Stimulated activated CD4-positive, alpha-beta T cell treated with anti-CD3 and anti-CD28 coated beads, Interleukin-1b, Interleukin-23, amount 100 ng/mL, for 4 hours (primary cell): ENCODE results near the gene LIMA1.
A peak's percentile ranks its signal among the peaks of the same experiment; 100 is the strongest.

Experiments
- DNase-seq, 2 donors: peaks; one replicate each; pipeline ENCODE4 v3.0.0-alpha.2; 2020; ENCODE audit warnings: low read depth in 2 of 2

Gene LIMA1

GRCh38 chr12:50218386-50218785, 64.9 kb downstream of the LIMA1 start:
- no peak for DNase-seq

DNA sequence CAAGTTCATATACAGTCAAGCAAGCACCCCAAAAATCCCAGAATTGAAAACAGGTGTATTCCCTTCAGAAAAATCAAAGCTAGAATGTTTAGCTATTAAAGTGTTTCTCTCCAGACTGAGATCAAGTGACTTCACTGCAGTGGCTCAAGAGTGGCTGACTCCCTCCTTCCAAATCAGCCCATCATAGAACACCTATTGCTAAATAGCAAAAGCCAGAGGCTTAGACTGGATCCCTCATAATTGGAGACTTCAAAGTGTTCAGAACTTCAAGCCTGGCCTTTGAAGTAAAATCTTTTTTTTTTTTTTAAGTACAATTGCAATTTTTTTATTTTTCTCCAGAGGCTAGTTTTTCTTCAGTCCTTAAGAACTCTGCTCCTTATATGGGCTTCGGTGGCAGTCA, 66.1 kb downstream of the LIMA1 start:
- no peak for DNase-seq

DNA sequence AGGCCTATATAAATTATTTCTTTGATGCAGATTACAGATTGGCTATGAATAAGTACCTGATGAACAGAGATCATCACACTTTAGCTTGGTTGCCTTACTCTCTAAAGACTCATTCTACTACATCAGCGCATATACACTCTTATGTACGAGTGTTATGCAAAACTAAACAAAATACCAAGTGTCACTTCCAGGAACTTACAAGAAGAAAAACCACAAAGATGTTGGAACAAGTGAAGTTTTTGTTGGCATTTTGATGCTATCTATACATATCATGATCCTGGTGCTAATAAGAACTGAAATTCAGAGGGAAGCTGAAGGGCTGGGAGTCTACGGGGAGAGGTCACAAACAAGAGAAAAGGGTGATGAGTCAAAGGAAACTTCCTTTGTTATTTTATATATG, 68.3 kb downstream of the LIMA1 start:
- no peak for DNase-seq

GRCh38 chr12:50214018-50214417, 69.3 kb downstream of the LIMA1 start:
- no peak for DNase-seq

DNA sequence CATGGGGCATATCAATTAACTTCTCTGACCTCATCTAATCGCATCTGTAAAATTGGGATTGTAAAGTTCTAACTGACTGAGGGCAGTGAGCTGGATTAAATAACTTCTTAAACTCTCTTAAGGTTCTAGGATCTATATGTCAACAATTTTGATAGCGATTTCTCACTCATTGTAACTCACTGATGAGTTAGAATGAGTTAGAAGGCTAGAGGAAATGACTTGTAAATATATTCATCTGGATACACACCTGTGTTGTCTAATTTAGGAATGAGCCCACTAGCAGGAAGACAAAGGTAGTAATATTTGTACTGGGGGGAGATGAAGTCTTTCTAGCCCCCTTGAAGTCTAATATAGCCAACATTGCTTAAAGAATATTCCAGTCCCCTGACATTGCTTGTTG, 69.9 kb downstream of the LIMA1 start:
- no peak for DNase-seq

GRCh38 chr12:50212071-50212467, 71.3 kb downstream of the LIMA1 start:
- DNase-seq, result no peak

GRCh38 chr12:50211392-50212070, 71.8 kb downstream of the LIMA1 start:
- no peak for DNase-seq

DNA sequence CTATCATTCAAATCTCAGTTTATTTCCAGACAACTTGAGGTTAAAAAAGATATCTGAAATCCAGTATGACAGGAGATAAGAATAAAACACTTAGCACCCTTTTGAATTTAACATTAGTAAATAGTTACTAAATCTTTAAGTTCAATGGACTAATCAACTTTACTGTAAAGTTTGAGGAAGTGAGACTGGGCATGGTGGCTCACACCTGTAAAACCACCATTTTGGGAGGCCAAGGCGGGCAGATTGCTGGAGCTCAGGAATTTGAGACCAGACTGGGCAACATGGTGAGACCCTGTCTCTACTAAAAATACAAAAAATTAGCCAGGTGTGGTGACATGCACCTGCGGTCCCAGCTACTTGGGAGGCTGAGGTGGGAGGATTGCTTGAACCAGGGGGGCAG, 75.9 kb downstream of the LIMA1 start:
- DNase-seq, result no peak

DNA sequence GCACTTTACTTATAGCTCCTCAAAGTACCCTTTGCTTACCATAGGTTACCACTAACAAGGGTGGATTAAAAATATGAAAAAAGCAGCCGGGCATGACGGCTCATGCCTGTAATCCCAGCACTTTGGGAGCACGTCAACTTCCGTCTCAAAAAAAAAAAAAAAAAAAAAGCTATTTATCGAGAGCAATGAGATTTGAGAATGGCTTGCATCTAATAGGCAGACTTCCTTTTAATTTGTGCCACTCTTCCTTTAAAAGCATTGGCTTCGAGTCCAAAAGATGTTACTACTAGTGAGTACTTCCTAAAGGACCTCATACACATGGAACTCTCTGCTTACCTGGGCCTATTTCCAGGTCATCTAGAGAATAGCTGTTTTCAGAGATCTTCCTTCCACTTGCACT, 77.7 kb downstream of the LIMA1 start:
- no peak for DNase-seq

- no peak for DNase-seq
Measured at GRCh38 chr12:50203691-50204090, 79.6 kb downstream of the LIMA1 start.

DNA sequence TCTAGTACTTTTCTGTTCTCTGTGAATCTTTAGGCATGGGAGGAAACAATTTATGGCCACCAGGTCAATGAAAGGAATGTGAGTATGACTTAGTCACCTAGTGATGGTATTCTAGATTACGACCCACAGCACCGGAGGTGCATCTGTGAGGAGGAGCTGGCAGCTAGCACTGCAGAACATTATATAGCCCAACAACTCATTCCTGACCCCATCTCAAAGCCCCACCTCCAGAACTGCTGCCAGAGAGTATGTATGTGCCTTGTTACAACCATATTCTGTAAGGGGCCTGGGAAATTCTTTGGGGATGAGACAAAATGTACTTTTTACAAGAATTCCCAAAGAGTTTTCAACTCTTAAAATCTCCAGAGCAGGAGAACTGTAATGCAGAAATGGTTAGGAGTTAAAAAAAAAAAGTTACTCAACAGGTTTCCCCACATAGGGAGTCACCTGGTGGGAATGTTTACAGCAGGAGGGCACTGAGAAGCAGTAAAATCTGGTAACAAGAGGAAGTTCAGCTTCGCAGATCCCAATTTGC, 81.3 kb downstream of the LIMA1 start:
- DNase-seq, result no peak

DNA sequence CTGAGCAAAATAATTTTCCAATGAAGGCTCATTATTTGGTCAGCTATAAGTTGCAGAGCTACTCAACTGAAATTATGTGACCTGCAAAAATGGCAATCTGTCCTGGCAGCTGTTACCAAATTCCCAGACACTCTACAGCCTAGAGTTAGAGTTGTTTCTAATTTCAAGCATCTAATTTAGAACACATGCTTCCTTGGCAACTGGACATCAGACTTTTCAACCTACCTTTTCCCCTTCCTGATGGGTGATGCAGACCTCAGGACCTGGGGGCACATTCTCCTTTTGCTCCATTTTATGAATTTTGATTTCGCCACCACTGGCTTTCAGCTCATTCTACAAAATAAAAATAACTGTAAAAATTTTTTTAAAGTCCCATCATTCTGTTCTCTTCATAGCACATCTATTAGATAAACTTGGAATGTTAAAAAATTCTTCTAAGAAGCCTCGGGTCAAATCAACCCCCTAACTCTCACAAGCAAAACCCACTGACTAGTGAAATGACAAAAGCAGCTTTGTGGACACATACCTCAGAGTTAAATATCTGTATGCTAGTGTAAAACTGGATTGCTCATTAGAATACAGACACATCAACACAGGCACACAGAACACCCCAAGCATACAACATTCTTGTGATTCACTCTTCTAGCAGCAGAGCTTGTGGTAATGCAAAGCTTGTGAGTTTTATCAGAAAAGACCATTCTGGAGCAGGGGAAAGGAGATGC, 82.6 kb downstream of the LIMA1 start:
- DNase-seq, result no peak

DNA sequence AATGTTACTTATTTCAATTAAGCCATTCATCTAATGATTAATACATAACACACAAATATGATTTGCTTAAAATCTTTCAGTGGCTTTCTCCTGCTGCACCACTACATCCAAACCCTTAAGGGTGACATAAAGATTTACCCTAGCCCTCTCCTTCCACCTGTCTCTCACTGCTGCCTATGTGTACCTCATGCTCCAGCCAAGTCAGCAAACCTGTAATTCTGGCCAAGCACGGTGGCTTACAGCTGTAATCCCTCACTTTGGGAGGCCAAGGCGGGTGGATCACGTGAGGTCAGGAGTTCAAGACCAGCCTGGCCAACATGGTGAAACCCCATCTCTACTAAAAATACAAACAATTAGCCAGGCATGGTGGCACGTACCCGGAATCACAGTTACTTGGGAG, 84.5 kb downstream of the LIMA1 start:
- DNase-seq, result no peak

DNA sequence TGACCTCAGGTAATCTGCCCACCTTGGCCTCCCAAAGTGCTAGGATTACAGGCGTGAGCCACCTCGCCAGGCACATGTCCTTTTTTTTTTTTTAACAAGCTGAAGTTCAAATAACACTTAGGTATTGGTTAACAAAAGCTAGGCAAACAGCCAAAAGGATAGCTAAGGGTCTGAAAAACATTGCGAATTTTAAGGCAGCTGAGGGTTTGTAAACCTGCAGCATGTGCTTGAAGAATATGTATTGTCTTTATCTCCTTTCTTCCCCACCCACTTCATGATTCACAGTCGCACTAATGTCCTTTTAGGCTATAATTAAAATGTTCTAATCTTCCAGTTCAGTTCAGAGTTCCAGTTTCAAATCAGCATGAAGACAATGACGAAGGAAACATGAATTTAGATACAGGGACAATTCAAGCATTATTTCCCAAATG, 86.0 kb downstream of the LIMA1 start:
- no peak for DNase-seq

- DNase-seq, result no peak
Measured at GRCh38 chr12:50196537-50196936, 86.8 kb downstream of the LIMA1 start.

DNA sequence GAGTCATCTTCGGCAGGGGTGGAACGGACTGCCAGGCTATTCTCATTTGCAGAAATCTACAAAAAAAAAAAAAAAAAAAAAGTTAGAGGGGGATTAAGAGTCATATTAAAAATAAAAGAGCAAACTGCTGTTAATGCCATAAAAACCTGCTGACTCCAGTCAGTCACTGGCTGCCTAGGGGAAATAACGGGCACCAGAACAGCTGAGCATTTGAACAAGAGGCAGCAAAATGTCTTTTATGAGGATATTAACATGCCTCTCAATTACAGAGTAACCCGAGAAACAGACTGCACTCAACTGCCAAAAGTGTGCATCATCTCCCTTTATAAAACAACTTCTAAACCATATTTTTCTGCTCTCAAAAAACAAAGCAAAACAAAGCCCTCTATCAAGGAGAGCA, 87.5 kb downstream of the LIMA1 start:
- no peak for DNase-seq

DNA sequence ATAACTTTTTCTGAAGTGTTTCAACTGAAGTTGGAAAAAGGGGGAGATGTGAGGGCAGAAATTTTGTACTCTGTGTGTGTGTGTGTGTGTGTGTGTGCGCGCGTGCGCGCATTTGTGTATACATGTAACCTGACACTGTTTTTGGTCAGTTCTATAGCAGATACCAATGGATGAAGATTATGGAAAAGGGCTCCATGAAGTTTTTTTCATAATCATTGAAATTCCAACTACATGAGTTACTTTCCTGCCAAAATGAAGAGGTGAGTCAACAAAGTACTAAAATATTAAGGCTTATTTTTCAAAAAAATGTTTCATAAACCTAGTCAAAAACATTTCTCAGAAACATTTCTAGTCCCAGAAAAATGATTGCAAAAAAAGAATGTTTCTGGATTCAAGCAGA, 90.4 kb downstream of the LIMA1 start:
- DNase-seq, result no peak

DNA sequence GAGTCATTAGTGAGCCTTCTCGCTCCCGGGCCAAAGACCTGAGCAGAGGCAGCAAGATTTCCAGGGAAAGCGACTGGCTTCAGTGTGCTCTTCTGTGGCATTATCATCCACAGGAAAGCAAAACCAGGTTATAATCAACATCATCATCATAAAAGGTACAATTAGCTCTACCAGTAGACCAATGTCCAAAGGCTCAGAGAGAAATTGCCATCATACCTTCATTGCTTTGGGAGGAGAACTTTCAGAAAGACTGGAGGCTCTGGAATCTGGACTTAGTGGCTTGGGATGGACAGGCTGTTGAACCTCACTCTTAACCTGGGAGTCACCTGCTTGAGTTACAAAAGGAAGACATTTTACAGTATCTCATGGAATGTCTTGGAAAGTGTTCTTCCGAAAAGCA, 91.1 kb downstream of the LIMA1 start:
- DNase-seq, result no peak

GRCh38 chr12:50190859-50191258, 92.5 kb downstream of the LIMA1 start:
- no peak for DNase-seq

DNA sequence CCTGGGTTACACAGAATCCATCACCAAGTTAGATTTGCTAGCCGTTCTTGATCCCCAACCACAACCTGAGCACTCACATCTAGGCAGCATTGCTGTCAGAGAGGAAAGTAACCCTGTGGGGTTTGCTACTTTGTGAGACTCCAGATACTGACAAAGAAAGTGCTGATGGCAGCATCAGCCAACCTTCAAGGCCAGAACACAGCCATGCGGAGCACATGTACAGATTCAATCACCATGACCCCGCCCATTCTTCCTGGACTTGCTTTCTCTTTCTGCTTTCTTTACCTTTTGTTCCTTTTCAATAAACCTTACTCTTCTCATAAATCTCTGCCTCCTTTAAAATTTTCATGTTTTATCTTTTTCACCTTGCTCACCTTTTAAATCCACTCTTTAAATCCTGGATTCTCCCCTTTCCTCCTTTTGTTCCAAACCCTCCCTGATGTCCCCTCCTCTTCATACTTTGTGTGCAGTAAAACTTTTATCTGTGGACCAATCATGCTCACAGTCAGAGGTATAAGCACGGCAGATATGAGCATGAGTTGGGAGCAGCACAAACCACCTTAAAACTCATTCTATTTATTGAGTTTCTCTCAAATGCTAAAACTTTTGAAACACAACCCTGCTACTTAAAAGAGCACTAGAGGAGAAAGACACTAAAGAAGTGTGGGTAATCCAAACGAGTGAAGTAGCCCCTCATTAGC, 94.3 kb downstream of the LIMA1 start:
- DNase-seq, result peak in 1 of 2 donors; percentile 17

- DNase-seq, result no peak
Measured at GRCh38 chr12:50188241-50188781, 95.0 kb downstream of the LIMA1 start.

GRCh38 chr12:50187084-50187900, 96.0 kb downstream of the LIMA1 start:
- DNase-seq, result no peak
